ENCODE measurements around the gene MYH9.
"Not testable (repeated sequence)": the region's sequence is repeated elsewhere in the genome, so short reads cannot be mapped to it uniquely, and the experiment has no call there.

GRCh38 chr22:36271231-36271630, 116.5 kb downstream of the MYH9 start:
- TF ChIP-seq CTCF, POLR2AphosphoS5, POLR2A (IDR thresholded peaks at IDR 0.05): not testable (repeated sequence)
